RWPE1 (cell line): ENCODE data around the gene PNKP.

ENCODE experiments used
- CTCF ChIA-PET: fragments of 350-600 bp; sonication (Branson Sonifier 250); formaldehyde crosslinking; extraction: SDS; loops from one replicate; lab custom pipeline; 2021; lab: Yijun Ruan, JAX
- POLR2A ChIA-PET: fragments of 400-600 bp; formaldehyde crosslinking; extraction: SDS; loops from one replicate; lab custom pipeline; 2020; ENCODE audit warnings: antibody characterized with exemption; ENCODE audit not compliant: low non-redundant PET; lab: Yijun Ruan, JAX
- DNase-seq: peaks from one replicate; pipeline ENCODE4 v3.0.0; 2012; ENCODE audit warnings: low spot score
- H3K27ac ChIP-seq: fragments of 450-650 bp; 2 replicates; pipeline ENCODE4 v1.5.1; 2017
- TF ChIP-seq, protein P1 (sequence below): fragments of 450-650 bp; conservative IDR thresholded peaks from 2 replicates; pipeline ENCODE4 v1.5.1; 2017; ENCODE audit warnings: low read depth, mild to moderate bottlenecking

PNKP gene

DNA sequence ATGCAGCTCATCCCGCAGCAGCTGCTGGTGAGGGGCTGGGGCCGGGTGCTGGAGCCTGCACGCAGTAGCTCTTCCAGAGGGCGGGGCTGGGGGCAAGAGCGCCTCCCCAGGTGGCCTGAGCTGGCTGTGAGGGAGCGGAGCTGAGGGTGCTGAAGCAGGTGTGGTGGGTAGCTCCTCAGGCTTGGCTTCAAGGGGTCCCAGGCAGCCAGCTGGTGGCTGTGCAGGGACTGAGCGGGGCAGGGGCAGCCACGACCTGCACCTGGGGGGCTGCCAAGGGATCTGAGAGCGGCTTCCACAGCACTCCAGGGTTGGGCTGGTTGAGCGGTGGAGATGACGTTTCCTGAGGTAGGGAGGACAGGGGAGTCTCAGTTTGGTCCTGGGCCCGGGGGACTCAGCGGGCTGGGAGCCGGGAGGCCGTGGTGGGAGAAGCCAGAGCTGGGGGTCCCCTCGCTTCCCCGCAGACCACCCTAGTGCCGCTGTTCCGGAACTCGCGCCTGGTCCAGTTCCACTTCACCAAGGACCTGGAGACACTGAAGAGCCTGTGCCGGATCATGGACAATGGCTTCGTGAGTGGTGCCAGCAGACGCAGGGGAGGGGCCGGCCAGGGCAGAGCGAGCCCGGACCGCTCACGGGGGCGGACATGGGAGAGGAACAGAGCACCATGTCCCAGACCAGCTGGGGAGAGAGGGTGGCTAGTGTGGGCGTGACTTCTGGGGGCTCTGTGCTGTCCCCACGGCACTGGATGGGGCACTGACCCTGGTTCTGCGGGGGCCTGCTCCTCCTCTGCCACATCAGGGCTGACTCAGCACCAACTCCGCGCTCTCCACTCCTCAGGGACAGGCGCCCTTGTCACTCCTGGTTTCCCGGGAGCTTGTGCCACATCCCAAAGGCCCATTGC is 9.0 kb downstream of the PNKP start:
- ChIA-PET CTCF (interaction anchor here (0.6 kb wide), 1 partner anchor 107 kb away, joined by 3 read pairs; no protein-coding TSS in a partner anchor), POLR2A (no interaction called here)
- H3K27ac ChIP-seq, result peak overlapping the region; percentile 71

DNA sequence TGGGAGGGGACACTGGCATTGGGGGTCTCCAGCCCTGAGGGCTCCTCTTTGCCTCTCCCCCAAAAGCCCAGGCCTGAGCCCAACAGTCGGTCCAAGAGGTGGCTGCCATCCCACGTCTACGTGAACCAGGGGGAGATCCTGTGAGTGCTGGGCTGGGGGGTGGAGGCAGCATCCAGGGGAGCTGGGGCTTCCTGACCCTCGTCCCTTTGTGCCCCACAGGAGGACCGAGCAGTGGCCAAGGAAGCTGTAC is 9.6 kb downstream of the PNKP start:
- POLR2A ChIA-PET, result interaction anchor here (0.6 kb wide), 1 partner anchor 844 kb away, joined by 4 read pairs; no protein-coding TSS in a partner anchor
- CTCF ChIA-PET, result interaction anchor here (0.6 kb wide), 1 partner anchor 106 kb away, joined by 3 read pairs; no protein-coding TSS in a partner anchor
- no peak for DNase-seq
- peak overlapping the region; percentile 71 for H3K27ac ChIP-seq
- TF ChIP-seq, protein P1, sequence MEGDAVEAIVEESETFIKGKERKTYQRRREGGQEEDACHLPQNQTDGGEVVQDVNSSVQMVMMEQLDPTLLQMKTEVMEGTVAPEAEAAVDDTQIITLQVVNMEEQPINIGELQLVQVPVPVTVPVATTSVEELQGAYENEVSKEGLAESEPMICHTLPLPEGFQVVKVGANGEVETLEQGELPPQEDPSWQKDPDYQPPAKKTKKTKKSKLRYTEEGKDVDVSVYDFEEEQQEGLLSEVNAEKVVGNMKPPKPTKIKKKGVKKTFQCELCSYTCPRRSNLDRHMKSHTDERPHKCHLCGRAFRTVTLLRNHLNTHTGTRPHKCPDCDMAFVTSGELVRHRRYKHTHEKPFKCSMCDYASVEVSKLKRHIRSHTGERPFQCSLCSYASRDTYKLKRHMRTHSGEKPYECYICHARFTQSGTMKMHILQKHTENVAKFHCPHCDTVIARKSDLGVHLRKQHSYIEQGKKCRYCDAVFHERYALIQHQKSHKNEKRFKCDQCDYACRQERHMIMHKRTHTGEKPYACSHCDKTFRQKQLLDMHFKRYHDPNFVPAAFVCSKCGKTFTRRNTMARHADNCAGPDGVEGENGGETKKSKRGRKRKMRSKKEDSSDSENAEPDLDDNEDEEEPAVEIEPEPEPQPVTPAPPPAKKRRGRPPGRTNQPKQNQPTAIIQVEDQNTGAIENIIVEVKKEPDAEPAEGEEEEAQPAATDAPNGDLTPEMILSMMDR, result no peak

More for the DNA sequence above, 9.0 kb downstream of the PNKP start:
- no peak for DNase-seq
- TF ChIP-seq, protein P1, result no peak

DNA sequence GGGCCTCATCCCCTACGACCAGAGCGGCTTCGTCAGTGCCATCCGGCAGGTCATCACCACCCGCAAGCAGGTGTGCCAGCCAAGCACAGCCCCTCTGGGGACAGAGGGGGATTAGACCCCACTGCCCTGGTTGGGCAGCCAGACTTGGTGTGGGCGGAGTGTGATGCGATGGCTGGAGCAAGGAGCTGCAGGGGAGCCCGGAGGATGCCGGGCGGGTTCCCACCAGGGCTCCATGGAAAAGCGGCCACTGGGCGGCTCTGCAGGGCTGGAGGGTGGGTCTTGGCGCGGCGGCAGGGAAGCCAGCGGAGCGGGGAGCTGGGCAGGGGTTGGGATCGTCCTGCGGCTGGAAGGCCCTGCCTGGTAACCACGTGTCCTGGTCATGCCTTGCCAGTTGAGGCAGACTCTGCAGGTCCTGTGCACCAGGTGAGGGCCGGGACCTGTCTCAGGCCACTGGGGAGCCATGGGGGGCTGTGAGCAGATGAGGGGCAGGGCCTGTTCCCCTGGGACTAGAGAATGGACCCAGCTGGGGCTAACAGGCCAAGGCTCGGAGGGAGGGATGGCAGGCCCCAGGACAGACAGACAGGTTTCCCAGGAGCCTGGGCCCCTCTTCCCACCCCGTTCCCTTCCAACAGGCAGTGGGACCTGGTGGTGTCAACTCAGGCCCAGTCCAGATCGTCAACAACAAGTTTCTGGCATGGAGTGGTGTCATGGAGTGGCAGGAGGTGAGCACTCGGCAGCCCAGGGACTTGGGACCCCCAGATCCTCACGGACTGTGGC is 10.1 kb downstream of the PNKP start:
- POLR2A ChIA-PET, result interaction anchor here (0.6 kb wide), 1 partner anchor 843 kb away, joined by 4 read pairs; no protein-coding TSS in a partner anchor
- CTCF ChIA-PET, result no interaction called here
- peak overlapping the region; percentile 71 for H3K27ac ChIP-seq
- DNase-seq, result no peak
- TF ChIP-seq, protein P1, result no peak

DNA sequence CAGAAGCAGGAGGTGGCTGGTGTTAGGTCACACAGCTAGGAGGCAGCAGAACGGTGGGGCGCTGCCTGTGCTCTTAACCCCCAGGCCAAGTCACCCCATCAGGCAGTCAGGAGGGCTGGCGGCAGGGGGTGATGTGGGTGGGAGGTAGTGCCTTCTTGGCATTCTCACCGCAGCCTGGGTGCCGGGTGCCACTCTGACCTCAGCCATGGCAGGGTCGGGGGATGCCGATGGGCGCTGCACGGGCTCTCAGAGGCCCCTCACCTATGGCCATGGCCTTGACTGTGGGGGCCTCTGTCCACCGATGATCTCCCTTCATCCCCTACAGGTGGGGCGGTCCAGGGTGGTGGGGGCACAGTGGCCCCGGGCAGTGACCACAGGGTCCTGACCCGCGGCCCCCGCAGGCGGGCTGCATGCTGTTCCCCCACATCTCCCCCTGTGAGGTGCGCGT is 10.8 kb downstream of the PNKP start:
- TF ChIP-seq, protein P1, result no peak
- POLR2A ChIA-PET, result no interaction called here
- H3K27ac ChIP-seq, result peak overlapping the region; percentile 71
- CTCF ChIA-PET, result no interaction called here
- DNase-seq, result no peak

DNA sequence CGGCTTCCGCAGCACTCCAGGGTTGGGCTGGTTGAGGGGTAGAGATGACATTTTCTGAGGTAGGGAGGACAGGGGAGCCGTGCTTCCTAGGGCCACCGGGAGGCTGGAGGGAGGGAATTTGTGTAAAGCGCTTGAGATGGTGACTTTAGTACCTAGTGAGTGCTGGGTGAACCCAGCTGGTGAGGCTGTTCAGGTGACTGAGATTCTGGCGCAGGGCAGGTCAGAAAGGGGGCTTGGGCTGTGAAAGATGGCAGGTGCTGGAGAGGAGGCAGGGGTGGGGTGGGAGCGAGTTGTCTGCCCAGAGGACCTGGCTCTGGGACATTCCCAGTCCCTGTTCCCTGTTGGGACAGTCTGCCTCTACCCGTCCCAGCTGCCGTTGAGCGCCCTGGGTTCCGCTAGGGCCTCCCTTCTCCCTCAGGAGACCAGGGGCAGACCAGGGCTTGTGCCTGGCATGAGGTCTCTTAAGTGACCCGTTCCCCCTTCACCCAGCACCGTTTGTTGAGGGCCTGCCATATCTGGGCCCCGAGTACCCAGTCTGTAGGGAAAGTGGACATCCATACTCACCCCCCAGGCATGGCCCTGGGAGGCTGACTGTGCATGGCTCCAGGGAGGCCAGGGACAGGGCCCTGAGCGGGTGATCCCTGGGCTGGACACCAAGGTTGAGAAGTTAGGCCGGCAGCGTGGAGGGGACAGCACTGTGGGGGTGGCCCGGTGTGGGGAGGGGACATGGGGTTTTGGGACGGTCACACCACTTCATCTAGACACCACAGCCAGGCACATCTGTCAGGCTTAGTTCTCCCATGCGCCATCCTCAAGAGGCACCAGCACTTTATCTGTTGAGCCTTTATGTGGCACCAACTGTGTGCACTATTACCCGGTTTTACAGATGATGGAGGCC is 11.5 kb downstream of the PNKP start:
- no peak for DNase-seq

More for the DNA sequence above, 11.5 kb downstream of the PNKP start:
- TF ChIP-seq, protein P1, result no peak
- POLR2A ChIA-PET, result no interaction called here
- H3K27ac ChIP-seq, result peak overlapping the region; percentile 71
- CTCF ChIA-PET, result no interaction called here
